AG04450 (cell line): Measurements from ENCODE around the gene TEKT5. TPM values are rescaled to one million over a fixed set of nuclear protein-coding genes. Genes with fewer than 3 reads are reported as not detected.

Experiments used
- CTCF ChIA-PET: fragments of 300-600, 350-600 bp; formaldehyde crosslinking; extraction: SDS; loops from one replicate; lab custom pipeline; 2022; ENCODE audit warnings: antibody characterized with exemption, inconsistent platforms; lab: Charles Lee
- POLR2A ChIA-PET: fragments of 350-600 bp; formaldehyde crosslinking; extraction: SDS; loops from one replicate; lab custom pipeline; 2021; ENCODE audit warnings: antibody characterized with exemption, inconsistent platforms; lab: Yijun Ruan, JAX
- DNase-seq: peaks from one replicate; pipeline ENCODE4 v3.0.0-alpha.2; 2011; ENCODE audit warnings: low read depth, low spot score
- H3K27ac ChIP-seq: one replicate; pipeline ENCODE4 v1.5.1; 2012; ENCODE audit warnings: low read depth, low read length, control low read depth
- H3K27me3 ChIP-seq: one replicate; pipeline ENCODE4 v1.6.0; 2012; ENCODE audit warnings: low read length; ENCODE audit not compliant: control insufficient read depth, insufficient read depth
- H3K4me3 ChIP-seq: 2 replicates; pipeline ENCODE4 v1.5.1; 2011; ENCODE audit warnings: mild to moderate bottlenecking, low read depth, low read length, control low read depth
- H3K9me3 ChIP-seq: 2 replicates; pipeline ENCODE4 v1.5.1; 2012; ENCODE audit warnings: low read length; ENCODE audit not compliant: control insufficient read depth, insufficient read depth
- CTCF ChIP-seq: IDR thresholded peaks from 2 replicates; pipeline ENCODE4 v1.5.1; 2011; ENCODE audit warnings: low read depth, low read length, control low read depth, inconsistent platforms
- polyA plus RNA-seq: library from polyadenylated mRNA; depleted of rRNA; stranded (reverse); fragments of >200 nt; gene quantifications from 2 replicates; pipeline ENCODE4 v1.2.3, GENCODE V29; 2011

Gene TEKT5
- polyA plus RNA-seq, 1 experiment = 0.15 TPM

- peaks cover 2% of the 10 kb centered on the region for H3K27me3 ChIP-seq
- POLR2A ChIA-PET = no interaction called here
- no peak for DNase-seq
- no peak for TF ChIP-seq CTCF
- no peaks in the 10 kb centered on the region for H3K9me3 ChIP-seq
- CTCF ChIA-PET = interaction anchor here (0.7 to 1.4 kb wide), 2 partner anchors 11 to 92 kb away, joined by 3 to 4 read pairs; no protein-coding TSS in a partner anchor
- no peak overlapping the region for H3K27ac ChIP-seq
- no peak overlapping the region for H3K4me3 ChIP-seq
These were observed 27.5 kb downstream of the TEKT5 start for GRCh38 chr16:10667239-10667638.

DNA sequence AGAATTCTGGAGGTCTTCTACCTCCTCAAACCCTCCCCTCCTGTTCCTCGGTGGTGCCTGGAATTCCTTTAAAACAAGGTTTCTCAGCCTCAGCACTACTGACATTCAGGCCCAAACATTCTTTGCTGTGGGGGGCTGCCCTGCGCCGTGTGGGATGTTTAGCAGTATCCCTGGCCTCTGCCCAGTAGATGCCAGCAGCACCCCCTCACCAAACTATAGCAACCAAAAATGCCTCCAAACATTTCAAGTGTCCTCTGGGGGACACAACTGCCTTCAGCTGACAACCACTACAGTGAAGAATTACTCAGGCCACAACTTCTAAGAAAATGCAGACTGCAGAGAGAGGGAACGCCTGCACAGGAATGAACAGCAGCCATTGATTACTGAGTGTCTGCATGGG, 28.4 kb downstream of the TEKT5 start:
- DNase-seq = no peak
- H3K4me3 ChIP-seq = no peak overlapping the region
- CTCF ChIA-PET = no interaction called here
- no peaks in the 10 kb centered on the region for H3K9me3 ChIP-seq
- POLR2A ChIA-PET = no interaction called here
- peaks cover 8% of the 10 kb centered on the region for H3K27me3 ChIP-seq
- TF ChIP-seq CTCF = no peak
- H3K27ac ChIP-seq = no peak overlapping the region

DNA sequence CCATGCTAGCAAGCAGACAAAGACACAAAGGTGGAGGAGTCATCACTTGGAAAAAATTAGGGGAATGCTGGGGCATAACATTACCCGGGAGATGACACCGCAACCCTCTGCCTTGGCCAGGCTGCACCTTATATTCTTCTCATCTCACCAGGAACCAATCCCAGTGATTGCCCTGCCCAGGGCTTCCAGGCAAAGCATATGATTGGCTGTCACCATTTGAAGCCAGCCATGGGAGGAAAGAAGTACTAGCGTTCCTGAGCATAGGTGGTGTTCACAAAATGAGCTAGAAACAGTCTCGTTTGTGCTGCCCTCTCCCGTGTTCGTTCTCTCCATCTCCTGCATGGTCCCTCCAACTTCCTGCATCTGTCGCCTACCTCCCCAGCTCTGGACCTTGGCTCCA, 29.6 kb downstream of the TEKT5 start:
- DNase-seq = no peak
- no peaks in the 10 kb centered on the region for H3K9me3 ChIP-seq
- TF ChIP-seq CTCF = no peak
- H3K27ac ChIP-seq = no peak overlapping the region
- H3K27me3 ChIP-seq = peaks cover 8% of the 10 kb centered on the region
- H3K4me3 ChIP-seq = no peak overlapping the region
- CTCF ChIA-PET = no interaction called here
- POLR2A ChIA-PET = no interaction called here

DNA sequence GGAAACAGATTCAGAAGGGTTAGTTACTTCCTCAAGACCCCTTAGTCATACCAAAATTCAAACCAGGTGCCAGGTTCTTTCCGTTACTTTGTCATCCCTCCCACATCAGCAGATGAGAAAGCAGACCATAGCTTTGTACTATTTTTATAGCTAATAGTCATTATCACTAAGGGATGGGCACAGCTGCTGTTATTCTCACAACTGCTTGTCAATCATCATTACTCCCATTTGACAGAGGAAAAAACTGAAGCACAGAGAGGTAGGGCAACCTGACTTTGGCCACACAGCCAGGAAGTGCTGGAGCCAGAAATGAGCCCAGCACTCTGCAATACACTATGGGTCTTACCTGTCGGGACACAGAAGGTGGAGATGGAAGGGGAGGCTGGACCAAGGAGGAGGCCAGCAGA, 30.0 kb downstream of the TEKT5 start:
- peaks cover 8% of the 10 kb centered on the region for H3K27me3 ChIP-seq
- TF ChIP-seq CTCF = no peak
- POLR2A ChIA-PET = no interaction called here
- H3K4me3 ChIP-seq = no peak overlapping the region
- H3K27ac ChIP-seq = no peak overlapping the region
- no peaks in the 10 kb centered on the region for H3K9me3 ChIP-seq
- CTCF ChIA-PET = no interaction called here
- DNase-seq = no peak

DNA sequence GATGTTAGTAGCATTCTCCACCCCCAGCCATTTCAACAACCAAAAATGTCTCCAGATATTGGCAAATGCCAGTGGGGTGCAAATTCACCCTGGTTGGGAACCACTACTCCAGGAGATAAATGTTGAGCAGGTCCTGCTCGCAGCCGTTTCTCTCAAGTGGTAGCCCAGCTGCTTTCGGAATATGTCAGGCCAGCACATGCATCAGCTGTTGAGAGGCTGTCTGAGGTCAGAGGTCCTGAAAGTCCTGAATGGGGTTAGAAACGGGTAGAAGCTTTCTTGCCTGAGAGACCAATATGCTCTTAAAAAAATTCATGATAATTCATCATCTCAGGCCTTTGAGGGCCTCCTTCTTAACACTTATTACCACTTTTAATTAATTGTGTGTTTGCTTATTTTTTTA, 31.0 kb downstream of the TEKT5 start:
- POLR2A ChIA-PET = no interaction called here
- H3K27ac ChIP-seq = no peak overlapping the region
- TF ChIP-seq CTCF = no peak
- CTCF ChIA-PET = no interaction called here
- H3K9me3 ChIP-seq = no peaks in the 10 kb centered on the region
- no peak overlapping the region for H3K4me3 ChIP-seq
- DNase-seq = no peak
- peaks cover 8% of the 10 kb centered on the region for H3K27me3 ChIP-seq
